HEK293 (cell line): ENCODE measurements around the gene APCDD1.

ENCODE experiments used
- CTCF ChIA-PET: fragments of 350-600 bp; formaldehyde crosslinking; extraction: SDS; loops from one replicate; lab custom pipeline; 2021; ENCODE audit warnings: antibody characterized with exemption; lab: Yijun Ruan, JAX
- POLR2A ChIA-PET: fragments of 300-600 bp; formaldehyde crosslinking; extraction: SDS; loops from one replicate; lab custom pipeline; 2020; ENCODE audit warnings: antibody characterized with exemption, inconsistent platforms; lab: Yijun Ruan, JAX
- H3K27ac ChIP-seq: fragments of 200-500 bp; sonication (Bioruptor generic); 2 replicates; pipeline ENCODE4 v1.5.1; 2014; ENCODE audit warnings: low read depth, low read length, control low read depth, inconsistent platforms; ENCODE audit errors: extremely low read depth
- H3K36me3 ChIP-seq, 2 experiments: fragments of 200-500 bp in 1 of 2; sonication (Bioruptor generic) in 1 of 2; 1 replicate in 1 of 2; 2 replicates in 1 of 2; pipeline ENCODE4 v1.5.1; 2014 to 2017; ENCODE audit warnings: inconsistent platforms in 2 of 2, low read length in 2 of 2; ENCODE audit not compliant: control insufficient read depth in 2 of 2, insufficient read depth in 1 of 2
- H3K4me1 ChIP-seq: fragments of 200-500 bp; sonication (Bioruptor generic); 2 replicates; pipeline ENCODE4 v1.5.1; 2014; ENCODE audit warnings: mild to moderate bottlenecking, low read length, inconsistent platforms; ENCODE audit not compliant: control insufficient read depth, insufficient read depth
- H3K4me3 ChIP-seq: 2 replicates; pipeline ENCODE4 v1.5.1; 2011; ENCODE audit warnings: low read depth, mild to moderate bottlenecking, control low read depth, low read length, moderate library complexity
- H3K9me3 ChIP-seq: fragments of 200-500 bp; sonication (Bioruptor generic); 2 replicates; pipeline ENCODE4 v1.5.1; 2014; ENCODE audit warnings: low read depth, low read length, inconsistent platforms; ENCODE audit not compliant: control insufficient read depth, insufficient read depth
- BCL11A ChIP-seq: fragments of 450-650 bp; formaldehyde crosslinking; IDR thresholded peaks from 2 replicates; pipeline ENCODE4 v1.5.1; 2016; ENCODE audit warnings: low read depth, missing biosample characterization, missing genetic modification characterization
- GLIS1 ChIP-seq: fragments of 450-650 bp; formaldehyde crosslinking; IDR thresholded peaks from 2 replicates; pipeline ENCODE4 v1.5.1; 2016; ENCODE audit warnings: missing biosample characterization, missing genetic modification characterization
- HOXD13 ChIP-seq: sonication (generic); formaldehyde crosslinking; IDR thresholded peaks from 2 replicates; pipeline ENCODE4 v1.8.0; 2022; ENCODE audit warnings: missing genetic modification reagents, borderline replicate concordance
- KLF16 ChIP-seq: fragments of 450-650 bp; formaldehyde crosslinking; IDR thresholded peaks from 2 replicates; pipeline ENCODE4 v1.5.1; 2017; ENCODE audit warnings: missing biosample characterization, missing genetic modification characterization
- PRDM1 ChIP-seq: fragments of 450-650 bp; formaldehyde crosslinking; IDR thresholded peaks from 2 replicates; pipeline ENCODE4; 2016; ENCODE audit warnings: missing biosample characterization, missing genetic modification characterization
- PRDM4 ChIP-seq: fragments of 450-650 bp; formaldehyde crosslinking; IDR thresholded peaks from 2 replicates; pipeline ENCODE4 v1.5.1; 2017; ENCODE audit warnings: missing biosample characterization, missing genetic modification characterization
- YY1 ChIP-seq: fragments of 450-650 bp; formaldehyde crosslinking; IDR thresholded peaks from 2 replicates; pipeline ENCODE4 v1.5.1; 2018; ENCODE audit warnings: missing biosample characterization, missing genetic modification characterization
- ZBTB1 ChIP-seq: fragments of 450-650 bp; formaldehyde crosslinking; IDR thresholded peaks from 2 replicates; pipeline ENCODE4 v1.5.1; 2016; ENCODE audit warnings: missing biosample characterization, missing genetic modification characterization
- ZFP69B ChIP-seq: fragments of 450-650 bp; formaldehyde crosslinking; IDR thresholded peaks from 2 replicates; pipeline ENCODE4 v1.5.1; 2016; ENCODE audit warnings: missing biosample characterization, missing genetic modification characterization
- ZIC2 ChIP-seq: fragments of 450-650 bp; formaldehyde crosslinking; IDR thresholded peaks from 2 replicates; pipeline ENCODE4 v1.5.1; 2016; ENCODE audit warnings: missing biosample characterization, missing genetic modification characterization
- ZNF2 ChIP-seq: fragments of 450-650 bp; formaldehyde crosslinking; IDR thresholded peaks from 2 replicates; pipeline ENCODE4 v1.5.1; 2016; ENCODE audit warnings: missing biosample characterization, missing genetic modification characterization
- ZNF292 ChIP-seq: fragments of 450-650 bp; formaldehyde crosslinking; IDR thresholded peaks from 2 replicates; pipeline ENCODE4 v1.5.1; 2016; ENCODE audit warnings: low read depth, missing biosample characterization, missing genetic modification characterization, borderline replicate concordance
- ZNF473 ChIP-seq: fragments of 450-650 bp; formaldehyde crosslinking; IDR thresholded peaks from 2 replicates; pipeline ENCODE4 v1.5.1; 2017; ENCODE audit warnings: missing biosample characterization, missing genetic modification characterization
- ZNF561 ChIP-seq: fragments of 450-650 bp; IDR thresholded peaks from 2 replicates; pipeline ENCODE4 v1.5.1; 2018; ENCODE audit warnings: missing biosample characterization, missing genetic modification characterization, borderline replicate concordance
- ZNF596 ChIP-seq: fragments of 450-650 bp; IDR thresholded peaks from 2 replicates; pipeline ENCODE4 v1.5.0; 2018; ENCODE audit warnings: missing biosample characterization, mild to moderate bottlenecking, missing genetic modification characterization, moderate library complexity
- ZNF623 ChIP-seq: fragments of 450-650 bp; formaldehyde crosslinking; IDR thresholded peaks from 2 replicates; pipeline ENCODE4 v1.5.1; 2016; ENCODE audit warnings: missing biosample characterization, missing genetic modification characterization
- ZNF629 ChIP-seq: fragments of 450-650 bp; formaldehyde crosslinking; IDR thresholded peaks from 2 replicates; pipeline ENCODE4 v1.5.1; 2017; ENCODE audit warnings: missing biosample characterization, missing genetic modification characterization
- ZSCAN5A ChIP-seq: fragments of 450-650 bp; formaldehyde crosslinking; IDR thresholded peaks from 2 replicates; pipeline ENCODE4 v1.5.1; 2016; ENCODE audit warnings: missing biosample characterization, missing genetic modification characterization
- TF ChIP-seq, protein P1 (sequence below): fragments of 450-650 bp; formaldehyde crosslinking; IDR thresholded peaks from 2 replicates; pipeline ENCODE4 v1.5.1; 2017; ENCODE audit warnings: missing biosample characterization, mild to moderate bottlenecking, missing genetic modification characterization, moderate library complexity

Gene APCDD1

DNA sequence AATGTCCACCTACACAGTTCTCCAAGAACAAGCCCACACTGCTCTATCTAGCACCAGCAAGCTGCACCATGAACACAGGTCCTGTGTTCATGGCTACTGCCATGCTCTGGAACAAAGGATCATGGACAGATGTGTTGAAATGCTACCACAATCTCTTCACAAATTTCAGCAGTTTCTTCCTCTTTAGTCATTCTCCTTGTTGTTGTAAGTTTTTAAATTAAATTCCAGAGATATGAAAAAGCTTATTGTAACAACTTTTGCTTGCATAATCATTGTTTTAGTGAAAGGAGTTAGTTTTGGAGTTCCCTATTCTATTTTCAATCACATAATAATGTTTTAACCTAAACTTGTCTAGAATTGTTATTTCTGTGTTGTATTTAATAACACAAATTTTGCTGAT lies 54.2 kb downstream of the APCDD1 start:
- POLR2A ChIA-PET, result no interaction called here
- Histone ChIP-seq H3K36me3 (no peaks in the 10 kb centered on the region), H3K9me3 (no peaks in the 10 kb centered on the region), H3K4me3 (no peak overlapping the region), H3K4me1 (no peaks in the 10 kb centered on the region; the same call in 1 of the 2 replicates), H3K27ac (no peak overlapping the region)
- TF ChIP-seq ZNF629 (tag by site-specific recombination) (no peak), YY1 (tag by site-specific recombination) (no peak), ZSCAN5A (tag by site-specific recombination) (no peak), ZFP69B (tag by site-specific recombination) (no peak), PRDM4 (tag by site-specific recombination) (no peak), ZNF596 (tag by site-specific recombination) (no peak), BCL11A (tag by site-specific recombination) (no peak), ZNF292 (tag by site-specific recombination) (no peak), ZIC2 (tag by site-specific recombination) (no peak), GLIS1 (tag by site-specific recombination) (no peak)
- CTCF ChIA-PET, result interaction anchor here (1.0 kb wide), 1 partner anchor 537 kb away, joined by 3 read pairs; no protein-coding TSS in a partner anchor

- no peaks in the 10 kb centered on the region for H3K36me3 ChIP-seq
- no peaks in the 10 kb centered on the region; the same call in 1 of the 2 replicates for H3K4me1 ChIP-seq
- no peak overlapping the region for H3K4me3 ChIP-seq
- no peak overlapping the region for H3K27ac ChIP-seq
- TF ChIP-seq KLF16, result no peak
- TF ChIP-seq ZBTB1 (tag by site-specific recombination), result no peak
- no peak for TF ChIP-seq ZNF2 (tag by site-specific recombination)
- TF ChIP-seq, protein P1, sequence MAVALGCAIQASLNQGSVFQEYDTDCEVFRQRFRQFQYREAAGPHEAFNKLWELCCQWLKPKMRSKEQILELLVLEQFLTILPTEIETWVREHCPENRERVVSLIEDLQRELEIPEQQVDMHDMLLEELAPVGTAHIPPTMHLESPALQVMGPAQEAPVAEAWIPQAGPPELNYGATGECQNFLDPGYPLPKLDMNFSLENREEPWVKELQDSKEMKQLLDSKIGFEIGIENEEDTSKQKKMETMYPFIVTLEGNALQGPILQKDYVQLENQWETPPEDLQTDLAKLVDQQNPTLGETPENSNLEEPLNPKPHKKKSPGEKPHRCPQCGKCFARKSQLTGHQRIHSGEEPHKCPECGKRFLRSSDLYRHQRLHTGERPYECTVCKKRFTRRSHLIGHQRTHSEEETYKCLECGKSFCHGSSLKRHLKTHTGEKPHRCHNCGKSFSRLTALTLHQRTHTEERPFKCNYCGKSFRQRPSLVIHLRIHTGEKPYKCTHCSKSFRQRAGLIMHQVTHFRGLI (tag by site-specific recombination), result no peak
- no peak for TF ChIP-seq ZNF561
- no peak for TF ChIP-seq ZNF623 (tag by site-specific recombination)
- no peak for TF ChIP-seq HOXD13 (CRISPR knock-in tag)
- no peak for TF ChIP-seq PRDM1 (tag by site-specific recombination)
- TF ChIP-seq ZNF473 (tag by site-specific recombination), result no peak
- ChIA-PET CTCF (interaction anchor here (0.7 to 1.2 kb wide), 2 partner anchors 8 to 33 kb away, joined by 4 read pairs; no protein-coding TSS in a partner anchor), POLR2A (no interaction called here)
- H3K9me3 ChIP-seq, result no peaks in the 10 kb centered on the region
Observed at GRCh38 chr18:10511236-10511635, 56.8 kb downstream of the APCDD1 start.
